ENCODE data around the gene DHRS7B. TPM values are rescaled to one million over a fixed set of nuclear protein-coding genes. Genes with fewer than 3 reads are reported as not detected.
"Not testable (repeated sequence)": the region's sequence is repeated elsewhere in the genome, so short reads cannot be mapped to it uniquely, and the experiment has no call there.

The DHRS7B gene
- total RNA-seq, 1 donor from 2014 or later, result 20.9 TPM

GRCh38 chr17:21141331-21141730 is 14.6 kb downstream of the DHRS7B start:
- Histone ChIP-seq H3K9me3 (no peaks in the 10 kb centered on the region), H3K36me3 (no peaks in the 10 kb centered on the region), H3K27me3 (ENCODE audit: low read depth) (no peaks in the 10 kb centered on the region), H3K4me3 (no peak overlapping the region), H3K27ac (no peak overlapping the region), H3K4me1 (no peaks in the 10 kb centered on the region)
- DNase-seq, result no peak
- TF ChIP-seq CTCF (IDR thresholded peaks at IDR 0.05), result no peak
- no peak for ATAC-seq
- intact Hi-C loops (cut with DNase I), result no loop called here

GRCh38 chr17:21142065-21142464 is 15.3 kb downstream of the DHRS7B start:
- H3K9me3 ChIP-seq; ATAC-seq; H3K27me3 ChIP-seq (ENCODE audit: low read depth); H3K4me3 ChIP-seq; H3K4me1 ChIP-seq; intact Hi-C loops (cut with DNase I); H3K27ac ChIP-seq; DNase-seq; H3K36me3 ChIP-seq: not testable (repeated sequence)

- ATAC-seq, result no peak
- Histone ChIP-seq H3K4me3 (no peak overlapping the region), H3K27me3 (ENCODE audit: low read depth) (no peaks in the 10 kb centered on the region), H3K27ac (no peak overlapping the region), H3K36me3 (no peaks in the 10 kb centered on the region), H3K4me1 (no peaks in the 10 kb centered on the region), H3K9me3 (no peaks in the 10 kb centered on the region)
- TF ChIP-seq CTCF (IDR thresholded peaks at IDR 0.05), result no peak
- DNase-seq, result no peak
- intact Hi-C loops (cut with DNase I), result no loop called here
These were observed 16.9 kb downstream of the DHRS7B start for GRCh38 chr17:21143695-21144094.

- intact Hi-C loops (cut with DNase I); H3K36me3 ChIP-seq; H3K9me3 ChIP-seq; H3K4me1 ChIP-seq; H3K4me3 ChIP-seq; H3K27me3 ChIP-seq (ENCODE audit: low read depth); DNase-seq; H3K27ac ChIP-seq; ATAC-seq: not testable (repeated sequence)
These were observed 17.5 kb downstream of the DHRS7B start for GRCh38 chr17:21144299-21144698.

GRCh38 chr17:21146362-21147015 is 19.7 kb downstream of the DHRS7B start:
- no peak for TF ChIP-seq CTCF (IDR thresholded peaks at IDR 0.05)
- Histone ChIP-seq H3K4me1 (no peaks in the 10 kb centered on the region), H3K36me3 (no peaks in the 10 kb centered on the region), H3K27me3 (ENCODE audit: low read depth) (no peaks in the 10 kb centered on the region), H3K9me3 (no peaks in the 10 kb centered on the region), H3K4me3 (no peak overlapping the region), H3K27ac (no peak overlapping the region)
- intact Hi-C loops (cut with DNase I), result no loop called here
- no peak for ATAC-seq
- DNase-seq, result no peak

GRCh38 chr17:21149621-21150020 is 22.9 kb downstream of the DHRS7B start:
- TF ChIP-seq CTCF (IDR thresholded peaks at IDR 0.05), result no peak
- intact Hi-C loops (cut with DNase I), result no loop called here
- Histone ChIP-seq H3K4me1 (no peaks in the 10 kb centered on the region), H3K27ac (no peak overlapping the region), H3K9me3 (no peaks in the 10 kb centered on the region), H3K4me3 (no peak overlapping the region), H3K27me3 (ENCODE audit: low read depth) (no peaks in the 10 kb centered on the region), H3K36me3 (no peaks in the 10 kb centered on the region)
- no peak for ATAC-seq
- no peak for DNase-seq
